Upper lobe of left lung (tissue), 4 donors: Measurements from ENCODE around the gene NANS.

ENCODE experiments used
- CTCF ChIP-seq, 6 experiments: fragments of 450-650 bp in 4 of 6; fragments of 200-600 bp in 2 of 6; sonication (generic) in 2 of 6; IDR thresholded peaks; one replicate each; pipeline ENCODE4 v1.5.1; 2016 to 2019; ENCODE audit warnings: antibody characterized with exemption in 6 of 6
- EP300 ChIP-seq, 4 donors: sonication (generic); formaldehyde crosslinking; IDR thresholded peaks; one replicate each; pipeline ENCODE4 v1.5.1; 2017; ENCODE audit warnings: antibody characterized with exemption in 4 of 4, control low read depth in 2 of 4
- POLR2A ChIP-seq, 4 donors: fragments of 450-650 bp; IDR thresholded peaks; one replicate each; pipeline ENCODE4 v1.5.1; 2016 to 2017; ENCODE audit warnings: antibody characterized with exemption in 4 of 4, mild to moderate bottlenecking in 2 of 4
- POLR2AphosphoS5 ChIP-seq, 2 donors: sonication (generic); formaldehyde crosslinking; IDR thresholded peaks; one replicate each; pipeline ENCODE4 v1.5.1; 2017; ENCODE audit warnings: antibody characterized with exemption in 2 of 2

- TF ChIP-seq CTCF (IDR thresholded peaks at IDR 0.05) = no peak
- TF ChIP-seq EP300 (IDR thresholded peaks at IDR 0.05) = no peak
- TF ChIP-seq POLR2AphosphoS5 (IDR thresholded peaks at IDR 0.05) = no peak
- TF ChIP-seq POLR2A (IDR thresholded peaks at IDR 0.05) = no peak
These were observed 72.9 kb downstream of the NANS start for GRCh38 chr9:98129451-98129881.
